Measurements from ENCODE around the gene CLMP. TPM values are rescaled to one million over a fixed set of nuclear protein-coding genes. Genes with fewer than 3 reads are reported as not detected.

CLMP gene
- total and polyA plus RNA-seq, 9 donors: 11.9 to 70.5 (median 25.3) TPM

DNA sequence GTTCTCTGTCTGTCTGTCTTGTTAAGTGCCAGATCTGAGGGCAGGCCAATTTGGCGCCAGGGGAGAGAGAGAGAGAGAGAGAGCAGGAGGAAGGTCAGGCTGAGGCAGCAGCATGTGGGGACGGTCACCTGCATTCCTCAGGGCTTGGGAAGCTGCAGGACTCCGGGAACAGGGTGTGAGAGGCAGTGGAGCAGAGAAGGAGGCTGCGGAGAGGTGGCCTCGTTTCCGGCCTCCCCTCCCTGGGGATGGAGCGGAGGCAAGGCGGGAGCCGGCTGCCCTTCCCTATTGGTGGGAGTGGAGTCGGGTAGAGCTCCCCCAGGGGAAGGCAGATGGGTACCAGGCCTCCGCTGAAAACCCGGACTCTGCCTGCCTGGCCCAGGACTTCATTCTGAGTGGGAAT is 9.7 kb downstream of the CLMP start:
- H3K9me3 ChIP-seq: no peaks in the 10 kb centered on the region
- intact Hi-C loops (cut with DNase I): loop anchor here in 1 of 4 donors (10.0 kb wide), 1 partner anchor 61 kb away; no protein-coding TSS in a partner anchor
- no peak for DNase-seq
- no peak overlapping the region for H3K4me3 ChIP-seq
- WGBS, 3 donors: 85 to 89% (median 87%) methylated on average over 12 of the region's 12 CpGs
- no peak overlapping the region for H3K27ac ChIP-seq
- TF ChIP-seq CTCF (IDR thresholded peaks at IDR 0.05): no peak
- H3K36me3 ChIP-seq: no peaks in the 10 kb centered on the region
- H3K4me1 ChIP-seq (ENCODE audit: insufficient read depth): peaks cover 6% of the 10 kb centered on the region
- no peaks in the 10 kb centered on the region for H3K27me3 ChIP-seq

DNA sequence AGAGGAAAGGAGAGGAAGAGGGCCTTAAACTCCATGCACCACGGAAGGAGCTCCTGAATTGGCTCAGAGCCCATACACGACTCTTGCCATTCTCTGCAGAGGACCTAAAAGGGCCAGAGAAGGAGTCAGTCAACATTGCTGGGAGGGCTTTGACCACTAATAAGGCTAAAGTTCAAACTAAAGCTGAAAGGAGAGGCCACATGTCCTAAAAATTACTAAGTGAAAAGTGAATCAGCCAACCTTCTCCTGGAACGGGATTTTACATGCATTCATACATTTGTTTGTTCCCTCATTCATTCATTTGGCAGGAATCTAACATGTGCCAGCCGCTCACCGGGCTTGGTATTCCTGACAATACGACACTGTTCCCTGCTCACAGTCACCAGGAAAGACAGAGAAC is 10.5 kb downstream of the CLMP start:
- H3K4me3 ChIP-seq: no peak overlapping the region
- 56 to 71% (median 65%) methylated on average over 6 of the region's 6 CpGs for WGBS, 3 donors
- H3K36me3 ChIP-seq: no peaks in the 10 kb centered on the region
- no peak for DNase-seq
- H3K27ac ChIP-seq: no peak overlapping the region
- H3K27me3 ChIP-seq: no peaks in the 10 kb centered on the region
- no peaks in the 10 kb centered on the region for H3K9me3 ChIP-seq
- TF ChIP-seq POLR2A (IDR thresholded peaks at IDR 0.05) (no peak), EP300 (IDR thresholded peaks at IDR 0.05) (no peak), CTCF (IDR thresholded peaks at IDR 0.05) (no peak)
- intact Hi-C loops (cut with DNase I): loop anchor here in 1 of 4 donors (10.0 kb wide), 1 partner anchor 60 kb away; no protein-coding TSS in a partner anchor
- H3K4me1 ChIP-seq (ENCODE audit: insufficient read depth): peaks cover 7% of the 10 kb centered on the region

DNA sequence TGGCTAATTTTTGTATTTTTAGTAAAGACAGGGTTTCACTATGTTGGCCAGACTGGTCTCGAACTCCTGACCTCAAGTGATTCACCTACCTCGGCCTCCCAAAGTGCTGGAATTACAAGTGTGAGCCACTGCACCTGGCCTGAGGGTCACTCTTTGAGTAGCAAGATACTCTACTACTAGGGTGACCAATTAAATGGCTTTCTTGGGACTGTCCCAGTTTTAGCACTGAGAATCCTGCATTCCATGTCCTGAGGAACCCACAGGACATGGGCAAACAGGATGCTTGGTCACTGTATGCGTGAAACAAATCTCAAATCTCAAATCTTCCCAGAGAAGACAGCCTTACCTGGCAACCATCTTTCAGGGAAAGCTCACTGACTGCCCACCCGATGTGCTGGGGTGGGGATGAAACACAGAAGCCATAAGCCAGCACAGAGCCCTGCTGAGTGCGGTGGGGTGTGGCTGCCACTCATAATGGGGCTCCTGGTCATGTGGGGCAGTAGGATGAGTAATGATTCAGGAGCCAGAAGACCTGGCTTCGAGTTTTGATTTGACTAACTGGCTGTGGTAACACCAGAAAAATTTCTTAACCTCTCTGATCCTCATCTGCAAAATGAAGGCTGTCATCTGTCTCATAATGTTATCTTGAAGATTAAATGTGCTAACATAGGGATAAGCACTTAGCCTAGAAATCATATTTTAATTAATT is 11.5 kb downstream of the CLMP start:
- intact Hi-C loops (cut with DNase I): loop anchor here in 1 of 4 donors (10.0 kb wide), 1 partner anchor 59 kb away; no protein-coding TSS in a partner anchor
- Histone ChIP-seq H3K27ac (no peak overlapping the region), H3K27me3 (no peaks in the 10 kb centered on the region), H3K36me3 (no peaks in the 10 kb centered on the region), H3K4me3 (no peak overlapping the region), H3K9me3 (no peaks in the 10 kb centered on the region), H3K4me1 (ENCODE audit: insufficient read depth) (peaks cover 7% of the 10 kb centered on the region)
- DNase-seq: no peak
- no peak for TF ChIP-seq CTCF (IDR thresholded peaks at IDR 0.05)
- TF ChIP-seq POLR2A (IDR thresholded peaks at IDR 0.05): no peak
- TF ChIP-seq EP300 (IDR thresholded peaks at IDR 0.05): no peak
- 89 to 92% (median 91%) methylated on average over 6 of the region's 6 CpGs for WGBS, 3 donors

DNA sequence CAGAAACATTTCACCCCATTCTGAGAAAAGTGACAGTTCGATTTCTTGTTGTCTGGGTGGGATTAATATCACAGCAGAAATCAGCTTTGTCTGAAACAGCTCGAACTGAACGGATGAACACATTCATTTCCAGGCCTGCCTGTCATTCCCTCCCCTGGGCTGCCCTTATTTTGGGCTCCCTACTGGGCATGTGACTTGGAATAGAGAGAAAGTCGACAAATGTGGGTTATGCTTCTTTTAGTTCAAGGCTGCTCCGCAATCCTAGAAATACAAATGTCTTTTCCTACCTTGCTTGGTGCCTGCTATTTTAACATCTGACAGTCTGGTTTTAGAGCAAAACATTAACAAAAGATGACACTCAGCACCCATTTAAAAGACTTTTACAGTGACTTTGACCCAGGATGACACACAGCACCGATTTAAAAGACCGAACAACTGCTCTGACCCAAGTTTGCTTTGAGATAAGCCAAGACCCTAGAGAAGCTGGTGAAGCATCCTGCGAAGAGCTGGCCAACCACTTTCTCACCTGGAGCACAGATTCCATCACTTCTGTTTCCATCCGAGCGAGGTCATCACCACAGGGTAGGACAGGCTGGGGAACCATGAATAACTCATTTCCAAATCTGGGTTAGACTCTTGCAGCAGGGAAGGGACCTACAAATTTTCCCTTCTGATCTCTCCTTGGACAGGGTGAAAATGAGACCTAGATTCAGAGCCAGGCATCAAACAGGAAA is 13.1 kb downstream of the CLMP start:
- WGBS, 3 donors: 76 to 85% (median 76%) methylated on average over 10 of the region's 10 CpGs
- H3K4me1 ChIP-seq (ENCODE audit: insufficient read depth): peaks cover 6% of the 10 kb centered on the region
- no peak for DNase-seq
- no peaks in the 10 kb centered on the region for H3K27me3 ChIP-seq
- TF ChIP-seq POLR2A (IDR thresholded peaks at IDR 0.05) (no peak), EP300 (IDR thresholded peaks at IDR 0.05) (no peak), CTCF (IDR thresholded peaks at IDR 0.05) (no peak)
- H3K9me3 ChIP-seq: no peaks in the 10 kb centered on the region
- H3K27ac ChIP-seq: no peak overlapping the region
- intact Hi-C loops (cut with DNase I): loop anchor here in 1 of 4 donors (10.0 kb wide), 1 partner anchor 57 kb away; no protein-coding TSS in a partner anchor
- H3K4me3 ChIP-seq: no peak overlapping the region
- no peaks in the 10 kb centered on the region for H3K36me3 ChIP-seq

Measured in ovary (tissue), 9 donors.